Stimulated activated CD8-positive, alpha-beta memory T cell treated with anti-CD3 and anti-CD28 coated beads, Interleukin-2, amount 100 ng/mL, for 1 hour (primary cell): Measurements from ENCODE around the gene SLC29A3.

Experiments
- DNase-seq, 2 donors: peaks; one replicate each; pipeline ENCODE4 v3.0.0-alpha.2; 2020; ENCODE audit warnings: low read depth in 2 of 2

The SLC29A3 gene

GRCh38 chr10:71300555-71301370, 18.3 kb upstream of the SLC29A3 start:
- no peak for DNase-seq

GRCh38 chr10:71301371-71301916, 17.6 kb upstream of the SLC29A3 start:
- DNase-seq: no peak

- DNase-seq: no peak
These were observed 16.6 kb upstream of the SLC29A3 start for GRCh38 chr10:71302451-71302850.

- no peak for DNase-seq
These were observed 16.0 kb upstream of the SLC29A3 start for GRCh38 chr10:71302874-71303568.

- DNase-seq: no peak
These were observed 15.5 kb upstream of the SLC29A3 start for GRCh38 chr10:71303569-71303907.

GRCh38 chr10:71304914-71305313, 14.1 kb upstream of the SLC29A3 start:
- no peak for DNase-seq

GRCh38 chr10:71306979-71307378, 12.1 kb upstream of the SLC29A3 start:
- no peak for DNase-seq

- no peak for DNase-seq
These were observed 11.5 kb upstream of the SLC29A3 start for GRCh38 chr10:71307469-71308085.

GRCh38 chr10:71308244-71308643, 10.8 kb upstream of the SLC29A3 start:
- no peak for DNase-seq

- DNase-seq: no peak
These were observed 10.1 kb upstream of the SLC29A3 start for GRCh38 chr10:71308985-71309384.

GRCh38 chr10:71309919-71310318, 9.1 kb upstream of the SLC29A3 start:
- DNase-seq: no peak

- DNase-seq: no peak
These were observed 6.8 kb upstream of the SLC29A3 start for GRCh38 chr10:71312220-71312619.

GRCh38 chr10:71312811-71313789, 6.0 kb upstream of the SLC29A3 start:
- DNase-seq: no peak

- DNase-seq: peak in 1 of 2 donors; percentile 40
These were observed 4.9 kb upstream of the SLC29A3 start for GRCh38 chr10:71314028-71314693.

- DNase-seq: no peak
These were observed 4.3 kb upstream of the SLC29A3 start for GRCh38 chr10:71314694-71315225.

- DNase-seq: no peak
These were observed 2.8 kb upstream of the SLC29A3 start for GRCh38 chr10:71316056-71316785.

GRCh38 chr10:71316786-71317160, 2.3 kb upstream of the SLC29A3 start:
- no peak for DNase-seq

GRCh38 chr10:71317739-71318138, 1.3 kb upstream of the SLC29A3 start:
- no peak for DNase-seq

- no peak for DNase-seq
These were observed 837 bp downstream of the SLC29A3 start for GRCh38 chr10:71319800-71320392.

GRCh38 chr10:71320592-71320991, 1.5 kb downstream of the SLC29A3 start:
- DNase-seq: no peak
